Endothelial cell of umbilical vein (primary cell): ENCODE results near the gene ZP2. TPM values are rescaled to one million over a fixed set of nuclear protein-coding genes. Genes with fewer than 3 reads are reported as not detected.

Experiments
- BruUV-seq: library from RNA; stranded (reverse); fragments of 400-500 nt; replicated peaks from 2 replicates; lab custom pipeline; 2021; lab: Mats Ljungman, UMichigan
- CTCF ChIA-PET: fragments of 300-600, 350-600 bp; sonication (Branson Sonifier 250); formaldehyde crosslinking; loops from one replicate; lab custom pipeline; 2021; ENCODE audit warnings: antibody characterized with exemption, inconsistent platforms; lab: Charles Lee
- POLR2A ChIA-PET: fragments of 300-600, 350-600 bp; sonication (Branson Sonifier 250); formaldehyde crosslinking; loops from one replicate; lab custom pipeline; 2021; ENCODE audit warnings: antibody characterized with exemption, inconsistent platforms; lab: Charles Lee
- DNase-seq: peaks from one replicate; pipeline ENCODE4 v3.0.0-alpha.2; 2011; ENCODE audit warnings: low read depth, low spot score
- FAIRE-seq: peaks from 2 replicates; lab custom pipeline; 2011; peaks lifted over from hg19 to GRCh38; lab: Jason Lieb, UNC
- H2AFZ ChIP-seq: 2 replicates; pipeline ENCODE4 v1.6.0; 2012; ENCODE audit warnings: low read depth, low read length, control low read depth, inconsistent platforms
- H3K27ac ChIP-seq: 2 replicates; pipeline ENCODE4 v1.5.1; 2011; ENCODE audit warnings: low read depth, mild to moderate bottlenecking, control low read depth, low read length, moderate library complexity; ENCODE audit not compliant: insufficient read depth
- H3K27me3 ChIP-seq, 2 experiments: 2 replicates each; pipeline versions ENCODE4 v1.6.0 to v1.6.1; 2011; ENCODE audit warnings: low read length in 2 of 2, mixed read lengths in 1 of 2; ENCODE audit not compliant: control insufficient read depth in 2 of 2, insufficient read depth in 2 of 2
- H3K36me3 ChIP-seq, 2 experiments: 2 replicates in 1 of 2; 3 replicates in 1 of 2; pipeline ENCODE4 v1.5.1; 2011; ENCODE audit warnings: low read length in 2 of 2, mild to moderate bottlenecking in 1 of 2, moderate library complexity in 1 of 2; ENCODE audit not compliant: control insufficient read depth in 2 of 2, insufficient read depth in 2 of 2; ENCODE audit errors: extremely low read depth in 1 of 2
- H3K4me1 ChIP-seq: 3 replicates; pipeline ENCODE4 v1.5.1; 2011; ENCODE audit warnings: mild to moderate bottlenecking, low read length; ENCODE audit not compliant: control insufficient read depth, insufficient read depth; ENCODE audit errors: extremely low read depth
- H3K4me2 ChIP-seq: 2 replicates; pipeline ENCODE4 v1.6.1; 2011; ENCODE audit warnings: low read length, control low read depth, mixed read lengths; ENCODE audit not compliant: insufficient read depth
- H3K4me3 ChIP-seq, 3 experiments: fragments of 200-600 bp in 1 of 3; sonication (generic), shearing (Covaris generic) in 1 of 3; replicated peaks in 1 of 3; 2 replicates each; pipeline ENCODE4 v1.5.1; 2011 to 2016; ENCODE audit warnings: control low read depth in 3 of 3, low read length in 3 of 3, mild to moderate bottlenecking in 2 of 3, inconsistent platforms in 1 of 3, low read depth in 1 of 3, moderate library complexity in 1 of 3; ENCODE audit not compliant: insufficient read depth in 1 of 3
- H3K79me2 ChIP-seq: 2 replicates; pipeline ENCODE4 v1.6.0; 2012; ENCODE audit warnings: low read length, inconsistent platforms; ENCODE audit not compliant: control insufficient read depth, insufficient read depth
- H3K9ac ChIP-seq: replicated peaks from 2 replicates; pipeline ENCODE3; 2011; ENCODE audit warnings: low read length, control low read depth; ENCODE audit not compliant: insufficient read depth; ENCODE audit errors: extremely low read depth
- H3K9me1 ChIP-seq: replicated peaks from 3 replicates; pipeline ENCODE4 v1.6.0; 2011; ENCODE audit warnings: mild to moderate bottlenecking, low read length; ENCODE audit not compliant: control insufficient read depth, insufficient read depth; ENCODE audit errors: extremely low read depth
- H3K9me3 ChIP-seq: replicated peaks from 2 replicates; pipeline ENCODE4 v1.5.1; 2012; ENCODE audit warnings: low read length, inconsistent platforms; ENCODE audit not compliant: control insufficient read depth, insufficient read depth
- H4K20me1 ChIP-seq: replicated peaks from 2 replicates; pipeline ENCODE3; 2011; ENCODE audit warnings: mild to moderate bottlenecking, low read length; ENCODE audit not compliant: control insufficient read depth, insufficient read depth; ENCODE audit errors: extremely low read depth
- EZH2 ChIP-seq: IDR thresholded peaks from 2 replicates; pipeline ENCODE4 v1.6.1; 2012; ENCODE audit warnings: borderline replicate concordance, low read depth, mild to moderate bottlenecking, moderate library complexity, low read length, inconsistent platforms; ENCODE audit not compliant: severe bottlenecking
- FOS ChIP-seq: IDR thresholded peaks from 2 replicates; pipeline ENCODE4 v1.6.1; 2011; ENCODE audit warnings: mild to moderate bottlenecking, low read length, moderate library complexity, borderline replicate concordance; ENCODE audit not compliant: insufficient read depth
- GATA2 ChIP-seq: IDR thresholded peaks from 2 replicates; pipeline ENCODE4 v1.7.0; 2011; ENCODE audit warnings: low read depth, mild to moderate bottlenecking, moderate library complexity, mixed read lengths, low read length; ENCODE audit not compliant: insufficient read length, insufficient read depth
- JUN ChIP-seq: IDR thresholded peaks from 2 replicates; pipeline ENCODE4 v1.6.1; 2011; ENCODE audit warnings: borderline replicate concordance, low read depth; ENCODE audit not compliant: insufficient read length, insufficient read depth
- MYC ChIP-seq: IDR thresholded peaks from one replicate; pipeline ENCODE4 v1.6.1; 2011; ENCODE audit warnings: mild to moderate bottlenecking, low read depth, low read length
- POLR2A ChIP-seq: IDR thresholded peaks from 2 replicates; pipeline ENCODE4 v1.6.1; 2012; ENCODE audit warnings: low read depth, mild to moderate bottlenecking, control low read depth, low read length
- POLR2AphosphoS5 ChIP-seq: IDR thresholded peaks from 2 replicates; pipeline ENCODE4 v1.6.1; 2012; ENCODE audit warnings: low read depth, mild to moderate bottlenecking, control low read depth, low read length, moderate library complexity; ENCODE audit not compliant: insufficient read depth
- dilution Hi-C: fragments of 300-500 bp; cut with MboI; formaldehyde crosslinking; loops from one replicate; pipeline ENCODE4 v1.15.0; 2019; ENCODE audit warnings: low sequenced_read_pairs; ENCODE audit not compliant: extremely low pct_ligation_motif_present
- intact Hi-C: fragments of 100-400 bp; cut with micrococcal nuclease; formaldehyde crosslinking; loops from one replicate; pipeline ENCODE4 v1.10.0; 2022
- polyA plus RNA-seq, 4 experiments: library from polyadenylated mRNA; depleted of rRNA in 3 of 4; stranded (reverse) in 3 of 4; unstranded in 1 of 4; fragments of >200 nt; gene quantifications; 2 replicates each; pipeline versions ENCODE4 v1.2.1 to v1.2.3, GENCODE V29; 2011 to 2012; ENCODE audit warnings: missing spikeins in 1 of 4
- total RNA-seq: library from RNA; stranded (reverse); gene quantifications from 2 replicates; pipeline ENCODE4 v1.2.3, GENCODE V29; 2021
- TF ChIP-seq, protein P1 (sequence below): IDR thresholded peaks from 2 replicates; pipeline ENCODE4 v1.6.1; 2011; ENCODE audit not compliant: insufficient read depth, insufficient read length
- TF ChIP-seq, protein P2 (sequence below), 2 donors: IDR thresholded peaks; 1 replicate in 1 of 2; 2 replicates in 1 of 2; pipeline ENCODE4 v1.5.1; 2011; ENCODE audit warnings: low read length in 2 of 2, mild to moderate bottlenecking in 2 of 2, moderate library complexity in 2 of 2, control low read depth in 1 of 2, inconsistent platforms in 1 of 2, low read depth in 1 of 2; ENCODE audit not compliant: insufficient read depth in 1 of 2; ENCODE audit errors: extremely low read depth in 1 of 2

Gene ZP2
- total and polyA plus RNA-seq, 2 donors (not counting 3 experiments of a cell fraction or from before 2014, with no cell fraction given) = not detected

GRCh38 chr16:21233045-21233520 is 21.7 kb upstream of the ZP2 start:
- FAIRE-seq = no peak
- intact Hi-C loops = no loop called here
- H3K79me2 ChIP-seq = no peaks in the 10 kb centered on the region
- no peaks in the 10 kb centered on the region for H3K4me1 ChIP-seq
- H3K27ac ChIP-seq = no peak overlapping the region
- no peak for DNase-seq
- POLR2A ChIA-PET = no interaction called here
- no peak overlapping the region for H3K9ac ChIP-seq
- H4K20me1 ChIP-seq = no peaks in the 10 kb centered on the region
- CTCF ChIA-PET = no interaction called here
- no peaks in the 10 kb centered on the region for H3K36me3 ChIP-seq
- BruUV-seq = no TSS peak
- no peaks in the 10 kb centered on the region for H3K9me1 ChIP-seq
- no peak overlapping the region for H3K4me2 ChIP-seq
- H3K27me3 ChIP-seq = peaks cover 2 to 8% of the 10 kb centered on the region in 2 experiments
- dilution Hi-C loops = no loop called here
- no peak overlapping the region for H2AFZ ChIP-seq
- no peak overlapping the region for H3K4me3 ChIP-seq
- H3K9me3 ChIP-seq = no peaks in the 10 kb centered on the region
- TF ChIP-seq EZH2 (no peak), POLR2AphosphoS5 (no peak), FOS (no peak), JUN (no peak), GATA2 (no peak), MYC (no peak), POLR2A (no peak)
- TF ChIP-seq, protein P1, sequence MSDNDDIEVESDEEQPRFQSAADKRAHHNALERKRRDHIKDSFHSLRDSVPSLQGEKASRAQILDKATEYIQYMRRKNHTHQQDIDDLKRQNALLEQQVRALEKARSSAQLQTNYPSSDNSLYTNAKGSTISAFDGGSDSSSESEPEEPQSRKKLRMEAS = no peak
- TF ChIP-seq, protein P2, sequence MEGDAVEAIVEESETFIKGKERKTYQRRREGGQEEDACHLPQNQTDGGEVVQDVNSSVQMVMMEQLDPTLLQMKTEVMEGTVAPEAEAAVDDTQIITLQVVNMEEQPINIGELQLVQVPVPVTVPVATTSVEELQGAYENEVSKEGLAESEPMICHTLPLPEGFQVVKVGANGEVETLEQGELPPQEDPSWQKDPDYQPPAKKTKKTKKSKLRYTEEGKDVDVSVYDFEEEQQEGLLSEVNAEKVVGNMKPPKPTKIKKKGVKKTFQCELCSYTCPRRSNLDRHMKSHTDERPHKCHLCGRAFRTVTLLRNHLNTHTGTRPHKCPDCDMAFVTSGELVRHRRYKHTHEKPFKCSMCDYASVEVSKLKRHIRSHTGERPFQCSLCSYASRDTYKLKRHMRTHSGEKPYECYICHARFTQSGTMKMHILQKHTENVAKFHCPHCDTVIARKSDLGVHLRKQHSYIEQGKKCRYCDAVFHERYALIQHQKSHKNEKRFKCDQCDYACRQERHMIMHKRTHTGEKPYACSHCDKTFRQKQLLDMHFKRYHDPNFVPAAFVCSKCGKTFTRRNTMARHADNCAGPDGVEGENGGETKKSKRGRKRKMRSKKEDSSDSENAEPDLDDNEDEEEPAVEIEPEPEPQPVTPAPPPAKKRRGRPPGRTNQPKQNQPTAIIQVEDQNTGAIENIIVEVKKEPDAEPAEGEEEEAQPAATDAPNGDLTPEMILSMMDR (IDR thresholded peaks at IDR 0.05; ENCODE audit: extremely low read depth in 1 of 2, insufficient read depth in 1 of 2, low read depth in 1 of 2, low read length in 2 of 2) = no peak
